DOHH2 (cell line): ENCODE results near the gene SH3PXD2A.
"Not testable (repeated sequence)": the region's sequence is repeated elsewhere in the genome, so short reads cannot be mapped to it uniquely, and the experiment has no call there.

Experiments
- H3F3A ChIP-seq: fragments of 200-600 bp; sonication (generic), shearing (Covaris generic); 2 replicates; pipeline ENCODE4 v1.6.0; 2016; ENCODE audit warnings: antibody characterized with exemption, mild to moderate bottlenecking; ENCODE audit not compliant: control insufficient read depth, insufficient read depth
- H3K27ac ChIP-seq: fragments of 200-600 bp; sonication (generic); 2 replicates; pipeline ENCODE4 v1.5.1; 2014; ENCODE audit warnings: low read depth, mild to moderate bottlenecking, low read length, moderate library complexity
- H3K27me3 ChIP-seq: fragments of 200-600 bp; sonication (generic); 2 replicates; pipeline ENCODE4 v1.6.1; 2014; ENCODE audit warnings: mild to moderate bottlenecking, low read length, mixed read lengths; ENCODE audit not compliant: control insufficient read depth
- H3K36me3 ChIP-seq: fragments of 200-600 bp; sonication (generic); 2 replicates; pipeline ENCODE4 v1.6.1; 2014; ENCODE audit warnings: mild to moderate bottlenecking, low read length, moderate library complexity, mixed read lengths; ENCODE audit not compliant: control insufficient read depth
- H3K4me1 ChIP-seq: fragments of 200-600 bp; sonication (generic); 2 replicates; pipeline ENCODE4 v1.6.1; 2014; ENCODE audit warnings: mild to moderate bottlenecking, low read length, mixed read lengths; ENCODE audit not compliant: control insufficient read depth
- H3K4me2 ChIP-seq: fragments of 200-600 bp; sonication (generic); 2 replicates; pipeline ENCODE4 v1.6.0; 2014; ENCODE audit warnings: mild to moderate bottlenecking, low read length, moderate library complexity
- H3K4me3 ChIP-seq: fragments of 200-600 bp; sonication (generic); 2 replicates; pipeline ENCODE4 v1.5.1; 2014; ENCODE audit warnings: mild to moderate bottlenecking, low read length, mixed read lengths
- H3K79me2 ChIP-seq: fragments of 200-600 bp; sonication (generic); 2 replicates; pipeline ENCODE4 v1.6.1; 2014; ENCODE audit warnings: mild to moderate bottlenecking, low read length, mixed read lengths; ENCODE audit not compliant: control insufficient read depth
- H3K9me2 ChIP-seq: fragments of 200-600 bp; sonication (generic); replicated peaks from 2 replicates; pipeline ENCODE4 v1.6.1; 2014; ENCODE audit warnings: mild to moderate bottlenecking, low read length, mixed read lengths; ENCODE audit not compliant: control insufficient read depth
- H3K9me3 ChIP-seq: fragments of 200-600 bp; sonication (generic); 2 replicates; pipeline ENCODE4 v1.6.1; 2014; ENCODE audit warnings: antibody characterized with exemption, low read length, mixed read lengths; ENCODE audit not compliant: control insufficient read depth, insufficient read depth
- H4K20me1 ChIP-seq: fragments of 200-600 bp; sonication (generic); 2 replicates; pipeline ENCODE4 v1.6.0; 2014; ENCODE audit warnings: low read depth, mild to moderate bottlenecking, antibody characterized with exemption, low read length, moderate library complexity; ENCODE audit not compliant: control insufficient read depth, insufficient read depth
- EZH2phosphoT487 ChIP-seq: fragments of 200-600 bp; sonication (generic); IDR thresholded peaks from 2 replicates; pipeline ENCODE4 v1.6.1; 2017; ENCODE audit warnings: borderline replicate concordance, mild to moderate bottlenecking, antibody characterized with exemption, low read length, moderate library complexity, mixed read lengths
- TF ChIP-seq, protein P1 (sequence below): fragments of 200-600 bp; sonication (generic); IDR thresholded peaks from one replicate; pipeline ENCODE4 v1.5.1; 2014; ENCODE audit warnings: antibody characterized with exemption, mild to moderate bottlenecking, low read depth, low read length; ENCODE audit not compliant: poor library complexity, severe bottlenecking

The SH3PXD2A gene

DNA sequence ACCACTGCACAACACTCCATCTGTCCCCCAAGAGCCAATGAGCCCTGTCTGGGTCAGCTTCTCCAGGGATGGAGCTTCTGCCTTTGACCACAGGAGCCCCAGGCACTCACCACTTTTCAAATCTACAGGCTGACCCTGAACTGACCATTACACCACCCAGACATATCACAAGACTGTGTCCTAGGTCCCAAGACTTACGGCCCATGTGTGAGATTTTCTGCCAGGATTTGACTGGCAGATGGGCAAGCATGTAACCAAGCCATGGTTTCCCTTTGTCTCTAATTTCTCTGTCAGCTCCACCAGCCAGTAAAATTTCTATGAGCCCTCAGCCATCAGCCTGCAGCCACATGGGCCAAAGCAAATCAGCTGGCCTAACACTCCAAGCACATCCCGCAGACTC, 92.5 kb downstream of the SH3PXD2A start:
- peak overlapping the region; percentile 87 for H3K4me2 ChIP-seq
- peaks cover 44% of the 10 kb centered on the region for H3K4me1 ChIP-seq
- peak overlapping the region; percentile 68 for H3K4me3 ChIP-seq
- H3K79me2 ChIP-seq = no peaks in the 10 kb centered on the region
- H4K20me1 ChIP-seq = no peaks in the 10 kb centered on the region
- TF ChIP-seq, protein P1, sequence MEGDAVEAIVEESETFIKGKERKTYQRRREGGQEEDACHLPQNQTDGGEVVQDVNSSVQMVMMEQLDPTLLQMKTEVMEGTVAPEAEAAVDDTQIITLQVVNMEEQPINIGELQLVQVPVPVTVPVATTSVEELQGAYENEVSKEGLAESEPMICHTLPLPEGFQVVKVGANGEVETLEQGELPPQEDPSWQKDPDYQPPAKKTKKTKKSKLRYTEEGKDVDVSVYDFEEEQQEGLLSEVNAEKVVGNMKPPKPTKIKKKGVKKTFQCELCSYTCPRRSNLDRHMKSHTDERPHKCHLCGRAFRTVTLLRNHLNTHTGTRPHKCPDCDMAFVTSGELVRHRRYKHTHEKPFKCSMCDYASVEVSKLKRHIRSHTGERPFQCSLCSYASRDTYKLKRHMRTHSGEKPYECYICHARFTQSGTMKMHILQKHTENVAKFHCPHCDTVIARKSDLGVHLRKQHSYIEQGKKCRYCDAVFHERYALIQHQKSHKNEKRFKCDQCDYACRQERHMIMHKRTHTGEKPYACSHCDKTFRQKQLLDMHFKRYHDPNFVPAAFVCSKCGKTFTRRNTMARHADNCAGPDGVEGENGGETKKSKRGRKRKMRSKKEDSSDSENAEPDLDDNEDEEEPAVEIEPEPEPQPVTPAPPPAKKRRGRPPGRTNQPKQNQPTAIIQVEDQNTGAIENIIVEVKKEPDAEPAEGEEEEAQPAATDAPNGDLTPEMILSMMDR = no peak
- no peak for TF ChIP-seq EZH2phosphoT487
- no peaks in the 10 kb centered on the region for H3K36me3 ChIP-seq
- H3K9me2 ChIP-seq = no peaks in the 10 kb centered on the region
- no peaks in the 10 kb centered on the region for H3F3A ChIP-seq
- H3K27ac ChIP-seq = peak overlapping the region; percentile 52
- H3K27me3 ChIP-seq = peaks cover 6% of the 10 kb centered on the region; the same call in 1 of the 2 replicates
- no peaks in the 10 kb centered on the region for H3K9me3 ChIP-seq

DNA sequence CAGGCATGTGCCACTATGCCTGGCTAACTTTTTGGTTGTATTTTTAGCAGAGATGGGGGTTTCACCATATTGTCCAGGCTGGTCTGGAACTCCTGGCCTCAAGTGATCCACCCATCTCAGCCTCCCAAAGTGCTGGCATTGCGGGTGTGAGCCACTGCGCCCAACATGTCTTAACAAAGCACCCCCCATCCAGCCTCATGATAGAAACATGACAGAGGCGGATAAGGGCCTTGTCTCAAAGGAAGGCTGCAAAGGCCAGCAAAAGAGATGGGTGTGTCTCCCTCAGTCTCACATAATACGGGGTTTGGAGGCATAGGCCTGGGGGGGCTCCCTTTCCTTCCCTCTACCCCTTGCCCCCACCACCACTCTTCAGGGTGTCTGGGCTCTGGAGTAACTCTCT, 93.2 kb downstream of the SH3PXD2A start:
- H3K4me2 ChIP-seq = no peak overlapping the region
- H3K9me2 ChIP-seq = no peaks in the 10 kb centered on the region
- H3K9me3 ChIP-seq = no peaks in the 10 kb centered on the region
- no peaks in the 10 kb centered on the region for H3F3A ChIP-seq
- no peaks in the 10 kb centered on the region for H4K20me1 ChIP-seq
- peaks cover 6% of the 10 kb centered on the region; the same call in 1 of the 2 replicates for H3K27me3 ChIP-seq
- no peak for TF ChIP-seq EZH2phosphoT487
- TF ChIP-seq, protein P1 = no peak
- no peak overlapping the region for H3K27ac ChIP-seq
- H3K36me3 ChIP-seq = no peaks in the 10 kb centered on the region
- H3K4me1 ChIP-seq = peaks cover 44% of the 10 kb centered on the region
- no peaks in the 10 kb centered on the region for H3K79me2 ChIP-seq
- no peak overlapping the region for H3K4me3 ChIP-seq

DNA sequence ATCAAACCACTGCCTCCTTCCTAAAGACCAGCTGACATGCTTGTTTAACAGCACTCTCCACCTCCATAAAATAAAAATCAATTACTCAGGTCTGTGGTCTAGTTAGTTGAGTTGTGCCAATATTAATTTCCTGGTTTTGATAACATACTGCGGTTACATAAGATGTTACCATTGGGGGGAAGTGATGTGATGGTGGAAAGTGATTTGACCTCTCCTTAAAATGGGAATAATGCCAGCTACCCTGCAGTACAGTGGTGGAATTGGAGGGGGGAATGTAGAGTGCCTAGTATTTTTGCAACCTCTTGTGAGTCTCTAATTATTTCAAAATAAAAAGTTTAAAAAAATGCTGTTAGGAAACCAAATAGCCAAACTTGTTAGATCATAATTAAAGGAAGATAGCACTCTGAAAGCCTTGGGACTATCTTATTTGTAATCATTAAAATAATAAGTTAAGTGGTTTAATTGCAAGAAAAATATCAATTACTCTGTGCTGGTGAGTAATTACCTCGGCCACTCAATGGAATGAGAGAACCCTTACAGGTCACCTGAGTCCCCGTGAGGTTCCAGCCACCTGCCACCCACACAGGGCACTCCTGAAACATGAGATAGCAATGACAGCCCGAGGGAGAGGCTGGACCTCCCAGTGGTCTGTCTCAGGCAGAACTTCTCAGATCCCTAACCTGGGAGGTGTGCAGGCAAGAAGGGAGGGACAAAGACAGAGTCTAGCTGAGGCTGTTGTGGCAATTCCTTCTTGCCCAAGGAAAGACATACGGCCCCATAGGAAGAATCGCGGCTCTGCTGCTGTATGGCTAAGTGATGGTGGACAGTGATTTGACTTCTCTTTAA, 94.1 kb downstream of the SH3PXD2A start:
- TF ChIP-seq EZH2phosphoT487 = no peak
- TF ChIP-seq, protein P1 = no peak

DNA sequence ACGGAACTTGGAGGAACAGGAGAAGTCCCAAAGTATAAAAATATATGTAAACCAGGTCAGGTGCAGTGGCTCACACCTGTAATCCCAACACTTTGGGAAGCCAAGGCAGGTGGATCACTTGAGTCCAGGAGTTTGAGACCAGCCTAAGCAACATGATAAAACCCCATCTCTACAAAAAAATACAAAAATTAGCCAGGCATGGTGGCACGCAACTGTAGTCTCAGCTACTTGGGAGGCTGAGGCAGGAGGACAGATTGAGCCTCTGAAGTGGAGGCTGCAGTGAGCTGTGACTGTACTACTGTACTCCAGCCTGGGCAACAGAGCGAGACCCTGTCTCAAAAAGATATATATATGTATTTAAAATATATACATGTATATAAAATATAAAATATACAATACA, 95.1 kb downstream of the SH3PXD2A start:
- not testable (repeated sequence) for H3K9me2 ChIP-seq, H3K79me2 ChIP-seq, H3K4me3 ChIP-seq, H3K4me2 ChIP-seq, H3K9me3 ChIP-seq, H3K36me3 ChIP-seq, H3K27ac ChIP-seq, H3K27me3 ChIP-seq, H3F3A ChIP-seq, H4K20me1 ChIP-seq
- peaks cover 32% of the 10 kb centered on the region for H3K4me1 ChIP-seq

More for the DNA sequence above, 94.1 kb downstream of the SH3PXD2A start:
- Histone ChIP-seq H3K4me1 (peaks cover 43% of the 10 kb centered on the region), H3K27ac (no peak overlapping the region), H3K79me2 (no peaks in the 10 kb centered on the region), H3F3A (no peaks in the 10 kb centered on the region), H3K27me3 (peaks cover 9% of the 10 kb centered on the region; the same call in 1 of the 2 replicates), H3K9me2 (no peaks in the 10 kb centered on the region), H4K20me1 (no peaks in the 10 kb centered on the region), H3K4me2 (no peak overlapping the region), H3K4me3 (no peak overlapping the region), H3K9me3 (no peaks in the 10 kb centered on the region), H3K36me3 (no peaks in the 10 kb centered on the region)
